Daoy (cell line): Measurements from ENCODE around the gene TAS2R41. TPM values are rescaled to one million over a fixed set of nuclear protein-coding genes. Genes with fewer than 3 reads are reported as not detected.
"Not testable (repeated sequence)": the region's sequence is repeated elsewhere in the genome, so short reads cannot be mapped to it uniquely, and the experiment has no call there.

ENCODE experiments used
- DNase-seq: peaks from one replicate; pipeline ENCODE4 v3.0.0-alpha.2; 2015; ENCODE audit warnings: low read depth
- total RNA-seq: library from RNA; depleted of rRNA; stranded (reverse); fragments of >200 nt; shearing (Covaris generic); gene quantifications from 2 replicates; pipeline ENCODE4 v1.2.3, GENCODE V29; 2014

Gene TAS2R41
- total RNA-seq, 1 experiment from 2014 or later: not detected

GRCh38 chr7:143456992-143457793, 20.5 kb upstream of the TAS2R41 start:
- no peak for DNase-seq

GRCh38 chr7:143458263-143458662, 19.4 kb upstream of the TAS2R41 start:
- DNase-seq: no peak

GRCh38 chr7:143458681-143459080, 19.0 kb upstream of the TAS2R41 start:
- no peak for DNase-seq

GRCh38 chr7:143459359-143459758, 18.3 kb upstream of the TAS2R41 start:
- DNase-seq: no peak

- DNase-seq: no peak
These were observed 17.2 kb upstream of the TAS2R41 start for GRCh38 chr7:143460271-143460979.

- DNase-seq: no peak
These were observed 15.6 kb upstream of the TAS2R41 start for GRCh38 chr7:143462045-143462444.

- DNase-seq: no peak
These were observed 14.1 kb upstream of the TAS2R41 start for GRCh38 chr7:143463556-143463955.

GRCh38 chr7:143463957-143464356, 13.7 kb upstream of the TAS2R41 start:
- no peak for DNase-seq

- no peak for DNase-seq
These were observed 9.9 kb upstream of the TAS2R41 start for GRCh38 chr7:143467724-143468123.

GRCh38 chr7:143472071-143472689, 5.5 kb upstream of the TAS2R41 start:
- peak; percentile 76 for DNase-seq

- no peak for DNase-seq
These were observed 1.5 kb downstream of the TAS2R41 start for GRCh38 chr7:143479055-143479766.

- DNase-seq: no peak
These were observed 2.8 kb downstream of the TAS2R41 start for GRCh38 chr7:143480501-143480900.

GRCh38 chr7:143484119-143484518, 6.4 kb downstream of the TAS2R41 start:
- DNase-seq: no peak

GRCh38 chr7:143485094-143485493, 7.4 kb downstream of the TAS2R41 start:
- no peak for DNase-seq

- DNase-seq: peak; percentile 22
These were observed 7.8 kb downstream of the TAS2R41 start for GRCh38 chr7:143485500-143485899.

GRCh38 chr7:143486266-143486665, 8.6 kb downstream of the TAS2R41 start:
- DNase-seq: not testable (repeated sequence)

GRCh38 chr7:143487061-143487460, 9.4 kb downstream of the TAS2R41 start:
- DNase-seq: no peak

GRCh38 chr7:143487566-143487965, 9.9 kb downstream of the TAS2R41 start:
- peak; percentile 48 for DNase-seq

- DNase-seq: peak; percentile 45
These were observed 13.1 kb downstream of the TAS2R41 start for GRCh38 chr7:143490717-143491306.

- DNase-seq: peak; percentile 58
These were observed 14.4 kb downstream of the TAS2R41 start for GRCh38 chr7:143492043-143492471.
